ENCODE results near the gene ANKH.

ANKH gene

DNA sequence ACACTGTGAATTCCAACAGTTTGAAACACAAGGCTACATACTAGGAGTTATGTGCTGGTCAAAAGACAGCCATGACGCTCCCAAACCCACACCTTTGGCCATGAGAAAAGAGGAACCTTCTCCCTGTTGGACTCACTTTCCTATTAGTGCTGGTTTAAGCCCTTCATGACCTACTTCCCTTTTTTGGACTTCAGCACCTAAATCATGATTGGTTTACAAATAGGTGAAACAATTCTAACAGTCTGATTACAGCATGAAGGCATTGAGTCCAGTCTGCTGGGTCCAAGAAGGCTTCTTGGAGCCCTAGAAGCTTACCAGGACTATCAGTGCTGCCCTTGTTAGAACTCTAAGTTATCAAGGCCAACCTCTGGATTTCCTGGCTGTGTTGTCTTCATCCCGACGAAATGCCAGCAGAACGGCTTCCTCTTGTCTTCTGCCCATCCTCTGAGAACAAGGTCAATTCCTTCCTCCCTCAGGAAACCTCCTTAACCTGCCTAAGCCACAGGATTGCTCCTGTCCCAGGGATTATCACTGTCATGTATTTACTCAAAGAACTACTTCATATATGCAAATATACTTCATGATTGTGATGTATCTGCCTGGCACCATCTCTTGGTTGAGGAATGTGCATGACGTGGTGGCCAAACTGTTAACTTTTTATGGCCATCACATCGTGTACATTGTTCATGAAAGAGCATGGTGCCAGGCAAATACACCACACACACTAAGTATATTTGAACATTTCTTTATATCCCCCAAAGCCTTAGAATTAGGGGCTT lies 83.6 kb downstream of the ANKH start:
- DNase-seq, result no peak

- no peak for DNase-seq
Observed at GRCh38 chr5:14783691-14784090, 87.9 kb downstream of the ANKH start.

DNA sequence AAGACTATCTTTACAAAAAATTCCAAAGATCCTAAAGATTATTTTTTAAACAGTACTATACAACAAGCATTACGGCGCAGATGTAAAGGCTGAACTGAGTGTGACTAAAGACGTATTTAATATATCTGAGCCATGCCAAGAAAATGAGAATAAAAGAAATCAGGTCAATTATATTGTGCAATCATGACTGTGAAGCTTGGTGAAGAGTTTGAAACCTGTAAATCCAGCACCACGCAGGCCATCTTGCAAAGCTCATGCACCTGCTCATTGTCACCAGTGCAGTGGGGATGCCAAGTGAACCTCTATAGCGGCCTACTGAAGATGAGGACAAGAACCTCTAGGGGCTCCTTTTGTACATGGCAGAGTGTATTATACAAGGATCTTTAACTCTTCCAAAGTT lies 89.0 kb downstream of the ANKH start:
- DNase-seq, result no peak

GRCh38 chr5:14781106-14781505 lies 90.5 kb downstream of the ANKH start:
- DNase-seq, result no peak

GRCh38 chr5:14779975-14780374 lies 91.6 kb downstream of the ANKH start:
- no peak for DNase-seq

GRCh38 chr5:14778792-14779070 lies 92.8 kb downstream of the ANKH start:
- DNase-seq, result no peak

DNA sequence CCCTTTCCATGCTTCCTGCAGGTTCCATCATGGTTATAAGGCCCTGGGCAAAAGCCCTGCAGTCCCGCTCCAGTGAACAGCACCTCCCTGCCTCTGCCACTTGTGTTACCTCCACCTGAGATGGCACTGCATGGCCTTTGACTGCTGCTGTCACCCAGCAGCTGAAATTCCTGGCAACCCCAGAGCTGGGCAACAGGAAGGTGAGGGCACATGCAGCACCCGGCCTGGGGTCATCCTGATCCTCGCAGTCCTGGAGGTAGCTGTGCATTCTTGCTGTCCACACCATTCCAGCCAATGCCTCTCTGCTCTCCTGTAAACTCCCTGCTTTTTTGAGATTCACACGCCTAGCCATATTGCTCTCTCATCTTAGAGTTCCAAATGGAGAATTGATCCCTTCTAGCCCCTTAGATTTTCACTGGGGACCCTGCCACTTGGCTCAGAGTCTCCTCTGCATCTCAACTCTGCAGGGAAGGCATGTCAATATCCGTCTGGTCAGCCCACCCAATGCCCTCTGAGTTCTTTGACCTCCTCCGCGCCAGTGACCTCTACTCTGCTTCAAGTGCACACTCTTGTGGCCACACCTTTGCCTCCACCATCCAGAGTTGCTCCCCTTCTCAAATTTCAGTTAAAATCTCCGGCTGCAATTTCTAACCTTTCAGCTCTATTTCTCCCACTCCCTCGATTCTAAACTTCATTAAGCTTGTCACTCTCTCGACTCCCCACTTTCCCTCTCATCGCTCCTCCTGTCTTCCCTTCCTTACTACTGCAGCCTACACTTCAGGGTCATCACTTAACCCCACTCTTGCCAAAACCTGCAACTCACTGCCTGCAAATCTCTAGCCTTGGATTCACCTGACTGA lies 93.4 kb downstream of the ANKH start:
- no peak for DNase-seq

GRCh38 chr5:14777187-14777586 lies 94.4 kb downstream of the ANKH start:
- DNase-seq, result no peak

- no peak for DNase-seq
Observed at GRCh38 chr5:14776602-14777001, 95.0 kb downstream of the ANKH start.

DNA sequence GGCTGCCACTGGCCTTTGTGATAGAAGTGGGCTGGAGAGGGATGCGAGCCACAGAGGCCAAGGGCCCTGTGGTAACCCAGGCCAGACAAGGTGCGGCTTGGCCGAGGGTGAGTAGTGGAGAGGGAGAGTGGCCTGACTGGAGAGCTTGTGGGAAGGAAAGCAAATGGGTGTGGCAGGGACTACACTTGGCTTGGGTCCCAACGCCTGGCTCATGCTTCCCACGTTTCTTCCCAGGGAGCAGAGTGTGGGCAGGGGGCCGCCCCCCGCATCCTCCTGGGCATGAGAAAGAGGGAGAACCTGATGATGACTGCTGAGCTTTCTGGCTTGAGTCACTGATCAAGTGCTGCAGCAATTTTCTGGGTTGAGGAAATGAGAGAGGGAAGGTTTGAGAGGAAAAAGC lies 95.7 kb downstream of the ANKH start:
- DNase-seq, result peak; percentile 11

GRCh38 chr5:14773588-14773987 lies 98.0 kb downstream of the ANKH start:
- DNase-seq, result no peak

GRCh38 chr5:14771972-14772371 lies 99.6 kb downstream of the ANKH start:
- no peak for DNase-seq

DNA sequence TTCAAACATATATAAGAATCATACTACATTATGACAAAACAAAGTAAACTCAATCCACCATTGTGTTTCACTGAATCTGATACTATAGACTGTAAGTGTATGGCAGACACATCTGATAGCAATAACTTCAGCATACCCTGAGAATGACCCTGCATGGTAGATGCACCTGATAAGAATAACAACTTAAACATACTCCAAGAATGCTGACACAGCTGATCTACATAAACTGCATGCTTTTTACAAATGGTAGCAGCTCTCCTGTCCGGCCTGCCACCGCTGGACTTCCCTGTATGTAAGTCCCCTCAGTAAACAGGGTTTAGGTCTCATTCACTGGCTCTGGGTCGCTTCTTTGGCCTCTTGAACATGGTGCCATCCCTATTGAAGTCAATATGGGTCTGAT lies 100.4 kb downstream of the ANKH start:
- no peak for DNase-seq

DNA sequence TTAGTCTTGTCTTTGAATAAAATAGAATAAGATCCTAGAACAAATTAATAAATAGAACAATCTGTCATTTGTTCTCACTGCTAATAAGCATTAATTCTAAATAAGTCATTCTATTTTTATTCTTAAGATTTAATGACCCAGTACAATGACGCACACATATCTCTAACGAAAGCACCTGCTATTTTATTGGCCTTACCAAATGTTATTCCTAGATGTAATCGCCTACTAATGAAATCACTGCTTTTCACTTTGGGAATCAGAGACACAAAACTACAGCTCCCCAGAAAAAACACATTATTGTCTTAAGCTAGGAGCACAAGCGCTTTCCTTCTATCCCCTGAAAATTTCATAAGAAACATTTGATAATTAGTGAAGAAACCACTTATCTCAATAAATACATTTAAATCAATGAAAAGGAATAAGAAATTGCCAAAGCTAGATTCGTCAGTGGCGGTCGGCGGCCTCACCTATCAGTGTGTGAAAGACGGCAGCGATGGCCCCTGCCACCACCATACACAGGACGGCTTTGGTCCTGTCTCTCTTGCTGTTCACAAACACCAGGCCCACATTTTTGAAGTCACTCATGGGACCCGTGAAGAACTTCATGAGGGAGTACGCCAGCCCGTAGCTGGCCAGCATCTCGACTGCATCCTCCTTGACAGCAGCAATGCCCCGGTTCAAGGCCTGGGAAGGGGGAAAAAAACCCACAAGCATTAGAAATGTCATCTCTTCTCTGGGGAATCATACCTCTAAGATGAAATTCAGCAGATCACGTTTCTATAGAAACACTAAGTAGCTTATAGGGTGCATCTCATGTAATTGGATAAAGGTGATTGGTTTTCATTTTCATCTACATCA lies 102.8 kb downstream of the ANKH start:
- DNase-seq, result no peak

- no peak for DNase-seq
Observed at GRCh38 chr5:14767735-14768507, 103.7 kb downstream of the ANKH start.

- no peak for DNase-seq
Observed at GRCh38 chr5:14767053-14767452, 104.5 kb downstream of the ANKH start.

GRCh38 chr5:14766584-14766983 lies 105.0 kb downstream of the ANKH start:
- DNase-seq, result no peak

- DNase-seq, result no peak
Observed at GRCh38 chr5:14765587-14765986, 106.0 kb downstream of the ANKH start.

DNA sequence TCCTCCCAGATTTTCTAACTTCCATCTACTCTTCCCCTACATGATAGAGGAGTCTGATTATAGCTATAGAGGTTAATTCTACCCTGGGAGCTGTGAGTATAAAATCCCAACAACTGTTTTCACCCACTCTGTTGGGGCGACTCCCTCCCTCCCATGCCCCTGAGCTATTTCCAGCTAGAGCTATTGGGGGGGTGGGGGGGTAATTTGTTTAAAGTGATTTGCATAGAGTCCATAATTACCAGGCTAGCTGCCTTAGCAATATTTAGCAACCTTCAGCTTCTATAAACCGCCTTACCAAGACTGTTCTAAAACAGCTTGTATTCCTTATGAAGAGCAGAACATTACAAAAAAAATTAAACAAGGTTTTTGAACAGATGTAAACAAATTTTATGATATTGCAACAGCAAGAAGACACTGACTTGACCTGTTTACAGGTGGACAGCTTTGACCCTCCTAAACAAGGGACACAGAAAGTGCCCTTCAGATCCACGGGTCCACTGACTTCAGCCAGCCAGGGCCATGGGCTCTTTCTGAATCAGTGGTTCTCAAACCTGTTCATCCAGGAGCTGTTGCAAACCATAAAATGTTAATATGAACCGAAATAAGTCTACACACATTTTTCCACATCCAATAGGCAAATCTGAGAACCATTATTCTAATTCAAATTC lies 108.9 kb downstream of the ANKH start:
- no peak for DNase-seq

GRCh38 chr5:14760548-14761002 lies 111.0 kb downstream of the ANKH start:
- no peak for DNase-seq

GRCh38 chr5:14759744-14760547 lies 111.6 kb downstream of the ANKH start:
- DNase-seq, result no peak

Data from fibroblast of skin of right quadriceps (primary cell).